ENCODE measurements around the gene HHATL. TPM values are rescaled to one million over a fixed set of nuclear protein-coding genes. Genes with fewer than 3 reads are reported as not detected.

Gene HHATL
- total RNA-seq, 1 experiment from 2014 or later = not detected

DNA sequence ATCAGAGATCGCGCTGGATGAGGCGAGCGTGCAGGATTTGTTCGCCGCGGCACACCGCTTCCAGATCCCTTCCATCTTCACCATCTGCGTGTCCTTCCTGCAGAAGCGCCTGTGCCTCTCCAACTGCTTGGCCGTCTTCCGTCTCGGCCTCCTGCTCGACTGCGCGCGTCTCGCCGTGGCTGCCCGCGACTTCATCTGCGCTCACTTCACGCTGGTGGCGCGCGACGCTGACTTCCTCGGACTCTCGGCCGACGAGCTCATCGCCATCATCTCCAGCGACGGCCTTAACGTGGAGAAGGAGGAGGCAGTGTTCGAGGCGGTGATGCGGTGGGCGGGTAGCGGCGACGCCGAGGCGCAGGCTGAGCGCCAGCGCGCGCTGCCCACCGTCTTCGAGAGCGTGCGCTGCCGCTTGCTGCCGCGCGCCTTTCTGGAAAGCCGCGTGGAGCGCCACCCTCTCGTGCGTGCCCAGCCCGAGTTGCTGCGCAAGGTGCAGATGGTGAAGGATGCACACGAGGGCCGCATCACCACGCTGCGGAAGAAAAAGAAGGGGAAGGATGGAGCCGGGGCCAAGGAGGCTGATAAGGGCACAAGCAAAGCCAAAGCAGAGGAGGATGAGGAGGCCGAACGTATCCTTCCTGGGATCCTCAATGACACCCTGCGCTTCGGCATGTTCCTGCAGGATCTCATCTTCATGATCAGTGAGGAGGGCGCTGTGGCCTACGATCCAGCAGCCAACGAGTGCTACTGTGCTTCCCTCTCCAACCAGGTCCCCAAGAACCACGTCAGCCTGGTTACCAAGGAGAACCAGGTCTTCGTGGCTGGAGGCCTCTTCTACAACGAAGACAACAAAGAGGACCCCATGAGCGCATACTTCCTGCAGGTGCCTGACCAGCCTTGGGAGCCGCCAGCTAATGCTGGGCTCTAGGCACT lies 16.4 kb downstream of the HHATL start:
- DNase-seq (ENCODE audit: low read depth) = no peak

DNA sequence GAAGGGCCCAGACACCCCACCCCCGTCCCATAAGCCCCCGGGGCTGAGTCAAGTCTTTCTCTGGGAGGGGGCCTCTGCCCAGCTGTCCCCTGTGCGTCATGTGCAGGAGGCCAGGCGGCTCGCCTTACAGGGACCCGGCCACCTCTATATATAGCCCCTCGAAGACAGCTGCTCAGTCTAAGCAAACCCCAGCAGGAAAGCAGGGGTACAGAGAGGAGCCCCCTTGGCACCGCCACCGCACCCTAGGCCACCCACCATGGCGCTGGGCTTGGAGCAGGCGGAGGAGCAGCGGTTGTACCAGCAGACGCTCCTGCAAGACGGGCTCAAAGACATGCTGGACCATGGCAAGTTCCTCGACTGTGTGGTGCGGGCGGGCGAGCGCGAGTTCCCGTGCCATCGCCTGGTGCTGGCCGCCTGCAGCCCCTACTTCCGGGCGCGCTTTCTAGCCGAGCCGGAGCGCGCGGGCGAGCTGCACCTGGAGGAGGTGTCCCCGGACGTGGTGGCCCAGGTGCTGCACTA lies 17.2 kb downstream of the HHATL start, which contains the start of gene KLHL40:
KLHL40 (plus strand) TSS at position 175 of the 519 bp plus-strand sequence; CDS start at position 257, 82 bp downstream.
- no peak for DNase-seq (ENCODE audit: low read depth)

DNA sequence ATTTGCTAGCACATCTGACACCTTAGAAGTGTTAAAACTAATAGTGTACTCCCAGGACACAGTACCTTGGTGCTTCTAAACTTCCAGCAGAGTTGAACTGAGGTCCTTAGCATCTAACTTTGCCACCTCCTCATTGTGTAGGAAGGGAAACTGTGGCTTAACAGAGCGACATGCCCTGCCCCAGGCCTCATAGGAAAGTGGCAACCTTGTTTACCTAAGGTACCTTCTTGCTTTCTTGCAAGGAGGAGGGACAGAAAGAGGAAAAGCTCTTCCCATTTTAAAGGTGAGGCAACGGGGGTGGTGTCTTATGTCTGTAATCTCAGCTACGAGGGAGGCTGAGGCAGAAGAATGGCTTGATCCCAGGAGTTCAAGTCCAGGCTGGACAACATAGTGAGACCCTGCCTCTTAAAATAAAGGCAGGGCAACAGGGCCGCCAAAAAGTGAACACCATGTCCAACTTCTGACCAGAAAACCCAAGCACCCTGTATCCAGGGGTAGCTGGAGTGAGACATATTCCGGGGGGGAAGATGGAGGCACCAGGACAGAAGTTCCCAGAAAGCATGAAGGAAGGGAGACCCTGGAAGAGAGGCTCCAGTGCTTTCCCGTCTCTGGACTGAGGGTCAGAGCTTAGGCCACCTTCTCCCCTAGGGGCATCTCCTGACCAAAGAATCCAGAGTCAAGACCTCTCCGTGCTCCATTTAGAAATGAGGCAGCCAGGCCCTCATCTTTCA lies 17.8 kb downstream of the HHATL start:
- no peak for DNase-seq (ENCODE audit: low read depth)

DNA sequence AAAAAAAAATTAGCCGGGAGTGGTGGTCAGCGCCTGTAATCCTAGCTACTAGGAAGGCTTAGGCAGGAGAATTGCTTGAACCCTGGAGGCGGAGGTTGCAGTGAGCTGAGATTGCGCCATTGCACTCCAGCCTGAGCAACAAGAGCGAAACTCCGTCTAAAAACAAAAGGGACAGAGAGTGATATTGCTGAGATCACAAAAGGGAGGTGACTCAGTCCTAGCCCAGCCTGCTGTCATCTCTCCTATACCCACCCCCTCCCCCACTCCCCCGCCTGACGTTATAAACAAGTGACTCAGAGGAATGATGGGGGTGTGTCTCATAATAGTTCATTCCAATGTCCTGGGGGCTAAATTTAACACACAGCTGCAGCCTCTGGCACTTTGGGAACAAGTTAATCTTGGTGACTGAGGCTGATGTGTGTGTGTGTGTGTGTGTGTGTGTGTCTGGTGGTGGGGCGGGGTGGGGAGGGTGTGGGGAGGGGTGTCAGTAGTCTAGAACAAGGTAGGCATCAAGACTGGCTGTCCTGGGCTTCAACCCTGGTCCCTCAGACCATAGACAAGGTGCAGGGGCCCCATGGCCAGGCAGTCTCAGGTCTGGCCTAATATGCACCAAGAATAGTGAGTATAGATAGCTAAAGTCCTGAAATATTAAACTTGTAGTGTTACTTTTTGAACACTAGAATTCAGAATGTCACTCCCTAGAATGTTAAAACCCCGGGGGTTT lies 18.6 kb downstream of the HHATL start:
- peak; percentile 93 for DNase-seq (ENCODE audit: low read depth)

DNA sequence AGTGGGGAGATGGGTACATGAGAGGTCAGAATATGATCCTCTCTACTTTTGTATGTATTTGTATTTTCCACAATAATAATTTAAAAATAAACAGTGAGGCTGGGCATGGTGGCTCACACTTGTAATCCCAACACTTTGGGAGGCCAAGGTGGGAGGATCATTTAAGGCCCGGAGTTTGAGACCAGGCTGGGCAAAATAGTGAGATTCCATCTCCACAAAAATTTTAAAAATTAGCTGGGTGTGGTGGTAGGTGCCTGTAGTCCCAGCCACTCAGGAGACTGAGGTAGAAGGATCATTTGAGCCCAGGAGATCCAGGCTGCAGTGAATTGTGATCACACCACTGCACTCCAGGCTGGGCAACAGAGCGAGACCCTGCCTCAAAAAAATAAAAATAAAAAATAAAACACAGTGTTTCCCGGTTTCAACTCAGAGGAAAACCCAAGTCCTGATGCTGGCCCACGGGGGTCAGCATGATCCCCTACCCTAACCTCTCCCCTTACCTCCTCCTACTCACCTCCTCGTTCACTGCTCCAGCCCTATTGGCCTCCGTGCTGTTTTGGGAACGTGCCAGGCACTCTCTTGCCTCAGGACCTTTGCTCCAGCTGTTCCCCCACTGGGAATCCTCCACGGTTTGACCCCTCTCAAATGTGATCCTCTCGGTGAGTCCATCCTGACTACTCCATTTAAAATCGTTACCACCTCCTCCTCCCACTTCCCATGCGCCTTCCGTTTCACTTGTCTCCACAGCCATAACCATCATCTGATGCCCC lies 20.1 kb downstream of the HHATL start:
- DNase-seq (ENCODE audit: low read depth) = no peak

DNA sequence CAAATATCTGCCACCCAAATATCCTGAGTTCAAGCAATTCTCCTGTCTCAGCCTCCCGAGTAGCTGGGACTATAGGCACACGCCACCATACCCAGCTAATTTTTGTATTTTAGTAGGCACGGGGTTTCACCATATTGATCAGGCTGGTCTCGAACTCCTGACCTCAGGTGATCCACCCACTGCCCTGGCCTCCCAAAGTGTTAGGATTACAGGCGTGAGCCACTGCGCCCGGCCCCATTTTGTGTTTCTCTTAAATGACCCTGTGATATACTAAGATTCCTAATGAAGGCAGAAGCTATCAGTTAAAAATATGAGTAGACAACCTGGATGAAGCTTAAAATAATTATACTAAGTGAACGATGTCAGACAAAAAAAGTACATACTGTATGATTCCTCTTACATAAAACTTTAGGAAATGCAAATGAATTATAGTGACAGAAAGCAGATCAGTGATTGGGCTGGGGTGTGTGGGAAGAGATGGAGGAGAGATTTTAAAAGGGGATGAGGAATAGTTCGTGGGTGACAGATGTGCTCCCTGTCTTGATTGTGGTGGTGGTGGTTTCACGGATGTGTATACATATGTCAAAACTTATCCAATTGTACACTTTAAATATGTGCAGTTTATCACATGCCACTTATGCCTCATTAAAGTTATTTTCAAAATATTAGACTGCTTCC lies 21.1 kb downstream of the HHATL start:
- DNase-seq (ENCODE audit: low read depth) = no peak

DNA sequence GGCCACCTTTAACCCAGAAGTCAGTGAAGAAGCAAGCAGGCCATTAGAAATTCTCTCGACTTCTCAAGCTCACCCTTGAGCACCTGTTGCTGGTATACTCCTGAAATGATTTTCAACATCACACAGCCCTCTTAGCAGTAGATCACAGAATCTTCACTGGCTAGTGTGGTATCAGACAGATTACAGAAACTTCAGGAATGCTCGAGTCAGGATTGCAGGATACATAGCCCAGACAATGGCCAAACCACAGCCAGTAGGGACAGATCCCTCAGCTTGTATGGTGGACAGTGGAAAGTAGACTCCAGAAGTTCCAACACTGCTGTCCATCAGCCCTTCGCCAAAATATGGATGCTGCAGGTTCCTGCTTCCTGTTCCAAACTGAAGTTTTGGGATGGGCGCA lies 21.8 kb downstream of the HHATL start:
- DNase-seq (ENCODE audit: low read depth) = no peak

DNA sequence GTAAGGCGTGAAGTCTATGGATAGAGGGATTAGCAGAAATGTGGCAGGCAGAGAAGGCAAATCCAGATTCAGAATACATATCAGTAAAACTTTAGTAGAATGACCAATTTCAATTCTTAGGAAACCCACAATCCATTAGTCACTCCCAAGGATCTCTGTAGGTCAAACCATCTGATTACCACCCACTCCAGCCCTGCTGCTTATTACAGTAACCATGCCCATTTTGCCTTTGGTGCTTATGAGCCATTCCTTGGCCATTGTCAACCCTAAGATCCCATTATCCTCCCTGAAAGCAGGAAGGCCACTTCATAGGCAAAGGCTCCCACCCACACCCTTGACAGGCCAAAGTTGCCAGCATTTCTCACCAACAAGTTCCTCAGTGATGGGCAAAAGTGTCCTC lies 22.3 kb downstream of the HHATL start:
- peak; percentile 32 for DNase-seq (ENCODE audit: low read depth)

DNA sequence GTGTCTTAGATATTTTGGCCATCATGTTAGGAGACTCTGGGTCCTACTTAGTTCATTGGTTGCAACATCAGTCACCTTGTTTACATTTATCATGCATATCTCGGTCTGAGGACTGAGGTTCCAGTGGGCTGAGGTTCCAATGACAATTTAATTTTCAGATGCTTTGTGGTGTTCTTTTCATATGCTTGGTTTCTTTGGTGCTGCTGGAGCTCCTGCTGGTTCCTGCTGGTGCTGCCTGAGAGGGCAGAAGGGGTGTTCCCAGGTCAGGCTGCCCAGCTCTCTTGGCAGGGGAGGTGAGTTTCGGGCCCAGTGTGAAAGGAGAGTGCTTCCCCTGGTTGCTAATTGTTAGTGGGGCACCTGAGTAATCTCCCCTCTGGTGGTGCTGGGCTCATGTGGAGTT lies 24.2 kb downstream of the HHATL start:
- no peak for DNase-seq (ENCODE audit: low read depth)

DNA sequence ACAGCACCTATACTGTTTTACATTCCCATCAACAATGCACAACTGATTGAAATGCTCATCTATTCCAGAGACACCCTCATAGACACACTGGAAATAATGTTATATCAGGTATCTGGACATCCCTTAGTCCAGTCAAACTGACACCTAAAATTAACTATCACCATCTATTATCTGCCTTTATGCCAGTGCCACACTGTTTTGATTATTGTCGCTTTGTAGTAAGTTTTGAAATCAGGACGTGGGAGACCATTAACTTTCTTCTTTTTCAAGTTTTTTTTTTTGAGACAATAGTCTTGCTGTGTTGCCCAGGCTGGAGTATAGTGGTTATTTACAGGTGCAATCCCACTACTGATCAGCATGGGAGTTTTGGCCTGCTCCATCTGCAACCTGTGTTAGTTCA lies 26.7 kb downstream of the HHATL start:
- no peak for DNase-seq (ENCODE audit: low read depth)

DNA sequence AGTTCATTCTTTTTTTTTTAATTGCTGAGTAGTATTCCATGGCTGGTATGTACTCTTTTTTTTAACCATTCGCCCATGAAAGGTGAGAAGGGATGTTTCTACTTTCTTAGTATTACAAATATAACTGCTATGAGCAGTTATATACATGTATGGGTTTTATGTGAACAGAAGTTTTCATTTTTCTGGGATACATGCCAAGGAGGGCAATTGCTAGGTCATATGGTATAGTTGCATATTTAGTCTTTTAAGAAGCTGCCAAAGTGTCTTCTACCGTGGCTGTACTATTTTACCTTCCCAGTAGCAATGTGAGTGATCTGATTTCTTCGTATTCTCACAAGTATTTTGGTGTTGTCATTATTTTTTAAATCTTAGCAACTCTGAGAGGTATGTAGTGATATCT lies 28.5 kb downstream of the HHATL start:
- no peak for DNase-seq (ENCODE audit: low read depth)

DNA sequence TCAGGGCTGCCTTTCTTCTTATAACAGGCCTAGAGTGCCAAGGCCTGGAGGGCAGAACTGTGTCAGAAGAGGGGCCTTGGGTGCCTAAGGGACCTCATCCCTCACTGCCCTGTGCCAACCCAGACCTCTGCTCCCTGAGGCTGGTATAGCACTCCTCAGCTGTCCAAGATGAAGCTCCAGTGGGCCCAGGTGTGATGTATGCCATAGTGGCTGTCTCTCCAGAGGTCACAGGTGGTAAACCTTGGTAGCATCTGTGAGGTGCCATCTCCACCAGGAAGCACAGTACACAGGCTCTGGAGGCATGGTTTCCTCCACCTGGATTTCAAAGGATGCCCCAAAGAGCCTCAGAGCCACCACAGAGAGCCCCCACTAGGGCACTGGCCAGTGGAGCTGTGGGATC lies 29.5 kb downstream of the HHATL start:
- DNase-seq (ENCODE audit: low read depth) = no peak

DNA sequence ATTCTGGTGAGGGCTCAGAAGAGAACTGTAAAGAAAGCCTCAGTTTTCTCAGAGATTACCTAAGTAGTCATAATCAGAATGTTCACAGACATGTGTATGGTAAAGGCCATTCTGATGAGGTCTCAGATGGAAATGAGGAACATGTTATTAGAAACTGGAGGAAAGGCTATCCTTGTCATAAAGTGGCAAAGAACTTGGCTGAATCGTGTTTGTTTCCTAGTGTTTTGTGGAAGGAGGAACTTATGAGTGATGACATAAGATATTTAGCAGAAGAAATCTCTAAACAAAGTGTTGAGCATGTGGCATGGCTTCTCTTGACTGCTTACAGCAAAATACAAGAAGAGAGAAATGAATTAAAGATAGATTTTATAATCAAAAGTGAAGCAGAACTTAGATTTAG lies 30.1 kb downstream of the HHATL start:
- DNase-seq (ENCODE audit: low read depth) = no peak

DNA sequence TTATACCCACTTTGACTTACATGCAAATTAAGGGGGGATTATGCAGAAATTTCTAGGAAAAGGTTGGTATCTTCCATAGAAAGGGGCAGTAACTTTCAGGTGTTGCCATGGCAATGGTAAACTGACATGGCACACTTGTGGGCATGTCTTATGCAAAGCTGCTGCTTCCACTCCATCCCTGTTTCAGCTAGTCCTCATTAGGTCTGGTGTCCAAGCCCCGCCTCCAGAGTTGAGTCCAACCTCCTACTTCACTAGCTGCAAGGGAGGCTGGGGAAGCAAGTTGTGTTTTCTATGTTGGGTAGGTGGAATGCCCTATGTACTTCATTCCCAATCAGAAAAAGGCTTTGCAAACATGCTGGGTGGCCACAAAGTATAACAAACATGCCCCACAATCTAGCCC lies 31.9 kb downstream of the HHATL start:
- DNase-seq (ENCODE audit: low read depth) = no peak

DNA sequence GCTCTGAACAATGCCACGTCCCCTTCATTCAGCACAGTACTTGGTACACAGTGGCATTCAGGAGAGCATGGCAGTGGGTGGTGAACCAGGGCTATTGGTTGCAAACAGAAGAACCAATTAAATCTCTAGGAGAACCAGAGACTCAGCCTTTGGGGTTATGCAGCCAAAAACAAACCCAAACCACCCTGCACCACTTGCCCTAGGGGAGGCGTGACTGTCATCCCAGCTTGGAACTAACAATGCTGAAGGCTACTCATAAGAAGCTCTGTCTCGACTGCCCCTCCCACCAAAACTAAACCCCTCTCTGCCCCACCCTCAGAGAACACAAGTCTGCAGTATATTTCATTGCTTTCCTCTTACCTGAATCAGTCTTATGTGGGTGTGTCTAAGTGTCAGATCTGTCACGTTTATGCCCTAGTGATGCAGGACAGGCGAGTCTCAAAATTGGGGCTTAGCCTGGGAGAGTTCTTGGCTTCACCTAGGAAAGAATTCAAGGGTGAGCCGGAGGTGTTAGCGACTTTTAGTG lies 32.5 kb downstream of the HHATL start:
- DNase-seq (ENCODE audit: low read depth) = no peak

DNA sequence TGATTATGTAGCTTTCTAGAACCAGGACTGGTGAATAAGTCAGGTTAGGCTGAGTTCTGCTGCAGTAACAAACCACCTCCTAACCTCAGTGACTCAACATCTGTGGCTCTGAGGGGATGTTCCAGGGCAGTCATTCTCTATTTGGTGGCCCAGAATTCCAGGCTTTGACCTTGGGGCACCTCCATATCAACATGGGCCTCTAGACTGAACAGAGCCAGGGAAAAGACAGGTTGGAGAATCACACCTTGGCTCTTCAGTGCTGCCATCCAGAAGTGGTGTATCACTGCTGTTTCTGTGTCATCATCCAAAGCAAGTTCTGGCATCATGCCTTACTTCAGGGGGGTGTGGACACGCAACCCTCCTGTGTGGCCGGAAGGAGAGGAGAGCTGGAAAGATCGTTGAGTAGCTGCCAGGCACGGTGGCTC lies 33.8 kb downstream of the HHATL start:
- peak; percentile 28 for DNase-seq (ENCODE audit: low read depth)

DNA sequence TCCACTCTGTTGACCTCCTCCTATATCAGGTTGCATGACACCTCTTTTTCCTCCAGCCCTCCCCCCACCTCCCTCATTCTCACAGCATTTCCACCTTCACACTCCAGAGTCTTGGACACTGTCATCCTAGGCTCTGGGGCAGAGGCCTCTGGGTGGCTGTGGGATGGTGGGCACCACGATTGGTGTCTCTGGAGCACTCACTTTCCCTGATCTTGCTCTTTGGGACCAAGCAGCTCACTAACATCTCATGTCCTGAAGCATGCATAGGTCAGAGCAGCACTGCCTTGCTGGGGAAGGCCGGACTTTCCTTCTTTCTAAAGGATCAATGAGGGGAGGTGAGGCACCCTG lies 34.2 kb downstream of the HHATL start:
- no peak for DNase-seq (ENCODE audit: low read depth)

DNA sequence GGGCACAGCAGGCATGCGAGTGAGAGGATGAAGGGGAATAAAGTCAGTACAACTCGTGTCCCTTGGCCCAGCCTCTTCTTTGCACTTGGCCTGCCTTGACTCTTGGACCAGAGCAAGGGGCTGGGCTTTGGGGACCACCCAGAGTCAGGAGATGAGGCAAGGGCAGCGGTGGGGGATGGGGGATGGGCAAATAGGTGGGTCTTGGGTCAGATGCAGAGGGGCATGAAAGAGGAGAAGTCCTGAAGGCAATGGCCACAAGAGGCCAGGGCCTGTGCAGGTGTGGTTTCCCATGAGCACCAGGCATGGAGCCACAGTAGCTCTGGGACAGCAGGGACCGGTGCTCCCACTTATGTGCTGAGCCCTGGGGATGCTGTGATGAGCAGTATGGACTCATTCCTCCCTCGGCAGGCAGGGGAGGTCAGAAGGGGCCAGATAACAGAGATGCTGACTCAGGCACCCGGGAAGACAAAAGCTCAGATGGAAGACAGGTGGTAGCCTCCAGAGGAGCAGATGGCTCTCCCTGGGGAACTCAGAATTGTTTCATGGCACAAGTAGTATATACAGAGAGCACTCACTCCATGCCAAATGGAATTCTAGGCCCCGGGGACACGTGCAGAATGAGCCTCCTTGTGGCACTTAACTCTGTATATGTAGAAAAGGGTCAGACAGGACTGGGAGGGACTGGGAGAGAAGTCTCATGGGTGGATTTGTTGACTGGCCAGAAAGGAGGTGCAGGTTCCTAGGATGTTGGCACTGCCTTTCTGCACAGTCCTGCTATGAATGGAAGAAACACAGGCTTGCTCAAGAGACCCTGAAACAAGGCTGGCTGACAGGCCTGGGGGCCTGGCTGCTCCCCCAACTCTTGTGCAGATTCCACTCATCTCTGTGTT lies 34.8 kb downstream of the HHATL start:
- peak; percentile 83 for DNase-seq (ENCODE audit: low read depth)

DNA sequence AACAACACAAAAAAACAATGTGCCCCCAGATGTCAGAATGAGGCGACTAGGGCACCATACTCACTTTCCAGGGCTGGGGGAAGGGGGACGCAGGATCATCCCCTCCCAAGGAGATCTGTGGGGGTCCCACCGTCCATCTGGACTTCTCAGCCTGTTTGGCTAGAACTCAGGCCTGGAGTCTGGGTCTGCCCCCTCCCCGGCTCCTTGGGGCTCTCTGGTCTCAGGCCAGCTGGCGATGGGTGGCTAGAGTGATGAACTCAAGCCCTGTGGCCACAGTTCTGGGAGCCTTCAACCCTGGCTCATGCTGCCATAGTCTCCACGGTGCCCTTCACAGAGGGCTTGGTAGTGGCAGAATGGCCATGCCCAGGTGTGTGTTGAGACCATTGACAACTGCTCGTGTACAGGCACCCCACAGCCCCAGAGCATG lies 35.5 kb downstream of the HHATL start:
- DNase-seq (ENCODE audit: low read depth) = no peak

Data from LHCN-M2 (cell line).